Vagina (tissue), 2 donors: ENCODE measurements around the gene SLC22A5. TPM values are rescaled to one million over a fixed set of nuclear protein-coding genes. Genes with fewer than 3 reads are reported as not detected.

Source experiments
- DNase-seq, 2 donors: peaks; one replicate each; pipeline ENCODE4 v3.0.0-alpha.2; 2017; ENCODE audit errors: extremely low spot score in 2 of 2
- H3K27ac ChIP-seq: fragments of 200-600 bp; sonication (generic); one replicate; pipeline ENCODE4 v1.5.1; 2019
- H3K27me3 ChIP-seq: fragments of 200-600 bp; sonication (generic); one replicate; pipeline ENCODE4 v1.5.1; 2019
- H3K36me3 ChIP-seq, 2 donors: fragments of 200-600 bp; sonication (generic); one replicate each; pipeline ENCODE4 v1.5.1; 2017 to 2019
- H3K4me1 ChIP-seq: fragments of 200-600 bp; sonication (generic); one replicate; pipeline ENCODE4 v1.5.1; 2019
- H3K4me3 ChIP-seq, 2 donors: fragments of 200-600 bp; sonication (generic); 1 replicate in 1 of 2; 2 replicates in 1 of 2; pipeline ENCODE4 v1.5.1; 2016 to 2019
- H3K9me3 ChIP-seq: fragments of 200-600 bp; sonication (generic); one replicate; pipeline ENCODE4 v1.5.1; 2019
- POLR2A ChIP-seq, 2 donors: fragments of 450-650 bp; IDR thresholded peaks; one replicate each; pipeline ENCODE4 v1.6.1; 2017; ENCODE audit warnings: antibody characterized with exemption in 2 of 2, mild to moderate bottlenecking in 2 of 2, moderate library complexity in 2 of 2
- POLR2AphosphoS5 ChIP-seq, 2 donors: sonication (generic); formaldehyde crosslinking; IDR thresholded peaks; one replicate each; pipeline ENCODE4 v1.9.0; 2017; ENCODE audit warnings: antibody characterized with exemption in 2 of 2, mild to moderate bottlenecking in 2 of 2, low read depth in 1 of 2; ENCODE audit not compliant: insufficient read depth in 1 of 2
- intact Hi-C: fragments of 100-400 bp; cut with DNase I; formaldehyde crosslinking; loops from one replicate; pipeline ENCODE4 v1.15.1; 2023
- total RNA-seq: library from RNA; depleted of rRNA; stranded (reverse); fragments of >200 nt; gene quantifications from one replicate; pipeline ENCODE4 v1.2.3, GENCODE V29; 2016
- TF ChIP-seq, protein P1 (sequence below), 3 experiments: fragments of 450-650 bp in 2 of 3; fragments of 200-600 bp in 1 of 3; sonication (generic) in 1 of 3; IDR thresholded peaks; one replicate each; pipeline ENCODE4 v1.5.1; 2017 to 2019; ENCODE audit warnings: antibody characterized with exemption in 3 of 3, mild to moderate bottlenecking in 2 of 3, moderate library complexity in 2 of 3

SLC22A5 gene
- total RNA-seq, 1 donor from 2014 or later, result 15.2 TPM

DNA sequence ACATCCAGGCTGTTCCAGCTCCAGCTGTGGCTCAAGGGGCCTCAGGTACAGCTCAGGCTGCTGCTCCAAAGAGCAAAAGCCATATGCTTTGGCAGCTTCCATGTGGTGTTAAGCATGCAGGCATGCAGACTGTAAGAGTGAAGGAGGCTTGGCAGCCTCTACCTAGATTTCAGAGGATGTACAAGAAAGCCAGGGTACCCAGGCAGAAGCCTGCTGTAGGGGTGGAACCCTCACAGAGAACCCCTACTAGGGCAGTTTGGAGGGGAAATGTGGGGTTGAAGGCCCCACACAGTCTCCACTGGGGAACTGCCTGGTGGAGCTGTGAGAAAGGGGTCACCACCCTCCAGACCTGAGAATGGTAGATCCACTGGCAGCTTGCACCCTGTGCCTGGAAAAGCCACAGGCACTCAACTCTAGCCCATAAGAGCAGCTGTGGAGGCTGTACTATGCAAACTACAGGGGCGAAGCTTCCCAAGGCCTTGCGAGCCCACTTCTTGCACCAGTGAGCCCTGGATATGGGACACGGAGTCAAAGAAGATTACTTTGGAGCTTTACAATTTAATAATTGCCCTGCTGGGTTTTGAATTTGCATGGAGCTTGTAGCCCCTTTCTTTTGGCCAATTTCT is 14.3 kb upstream of the SLC22A5 start:
- TF ChIP-seq, protein P1, sequence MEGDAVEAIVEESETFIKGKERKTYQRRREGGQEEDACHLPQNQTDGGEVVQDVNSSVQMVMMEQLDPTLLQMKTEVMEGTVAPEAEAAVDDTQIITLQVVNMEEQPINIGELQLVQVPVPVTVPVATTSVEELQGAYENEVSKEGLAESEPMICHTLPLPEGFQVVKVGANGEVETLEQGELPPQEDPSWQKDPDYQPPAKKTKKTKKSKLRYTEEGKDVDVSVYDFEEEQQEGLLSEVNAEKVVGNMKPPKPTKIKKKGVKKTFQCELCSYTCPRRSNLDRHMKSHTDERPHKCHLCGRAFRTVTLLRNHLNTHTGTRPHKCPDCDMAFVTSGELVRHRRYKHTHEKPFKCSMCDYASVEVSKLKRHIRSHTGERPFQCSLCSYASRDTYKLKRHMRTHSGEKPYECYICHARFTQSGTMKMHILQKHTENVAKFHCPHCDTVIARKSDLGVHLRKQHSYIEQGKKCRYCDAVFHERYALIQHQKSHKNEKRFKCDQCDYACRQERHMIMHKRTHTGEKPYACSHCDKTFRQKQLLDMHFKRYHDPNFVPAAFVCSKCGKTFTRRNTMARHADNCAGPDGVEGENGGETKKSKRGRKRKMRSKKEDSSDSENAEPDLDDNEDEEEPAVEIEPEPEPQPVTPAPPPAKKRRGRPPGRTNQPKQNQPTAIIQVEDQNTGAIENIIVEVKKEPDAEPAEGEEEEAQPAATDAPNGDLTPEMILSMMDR (IDR thresholded peaks at IDR 0.05), result no peak
- TF ChIP-seq POLR2AphosphoS5 (IDR thresholded peaks at IDR 0.05; ENCODE audit: insufficient read depth in 1 of 2, low read depth in 1 of 2), result no peak
- TF ChIP-seq POLR2A (IDR thresholded peaks at IDR 0.05), result no peak
- Histone ChIP-seq H3K27me3 (no peaks in the 10 kb centered on the region), H3K27ac (no peak overlapping the region), H3K4me3 (no peak overlapping the region), H3K4me1 (no peaks in the 10 kb centered on the region), H3K36me3 (no peaks in the 10 kb centered on the region), H3K9me3 (no peaks in the 10 kb centered on the region)
- intact Hi-C loops, result no loop called here
- no peak for DNase-seq

DNA sequence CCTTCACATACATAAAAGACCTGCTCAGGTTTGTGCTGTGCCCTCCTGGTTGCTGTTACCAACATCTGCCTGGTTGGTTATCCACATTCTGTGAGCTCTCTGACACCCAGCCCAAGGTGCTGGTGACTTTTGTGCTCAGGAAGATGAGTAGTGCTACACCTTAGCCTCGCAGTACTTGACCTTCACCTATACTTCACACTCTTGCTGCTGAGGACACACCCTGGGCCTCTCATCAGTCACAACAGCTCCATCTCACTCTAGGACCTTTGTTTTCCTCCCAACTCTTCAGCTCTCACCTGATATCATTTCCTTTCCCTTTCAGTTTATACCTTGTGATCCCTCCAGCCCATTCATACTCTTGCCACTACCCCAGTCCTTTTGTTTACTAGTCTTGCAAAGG is 10.7 kb upstream of the SLC22A5 start:
- H3K36me3 ChIP-seq, result no peaks in the 10 kb centered on the region
- H3K9me3 ChIP-seq, result no peaks in the 10 kb centered on the region
- H3K27ac ChIP-seq, result no peak overlapping the region
- H3K27me3 ChIP-seq, result no peaks in the 10 kb centered on the region
- TF ChIP-seq POLR2AphosphoS5 (IDR thresholded peaks at IDR 0.05; ENCODE audit: insufficient read depth in 1 of 2, low read depth in 1 of 2), result no peak
- no peak for TF ChIP-seq POLR2A (IDR thresholded peaks at IDR 0.05)
- TF ChIP-seq, protein P1 (IDR thresholded peaks at IDR 0.05), result no peak
- peaks cover 8% of the 10 kb centered on the region for H3K4me1 ChIP-seq
- intact Hi-C loops, result no loop called here
- H3K4me3 ChIP-seq, result no peak overlapping the region
- DNase-seq, result no peak

DNA sequence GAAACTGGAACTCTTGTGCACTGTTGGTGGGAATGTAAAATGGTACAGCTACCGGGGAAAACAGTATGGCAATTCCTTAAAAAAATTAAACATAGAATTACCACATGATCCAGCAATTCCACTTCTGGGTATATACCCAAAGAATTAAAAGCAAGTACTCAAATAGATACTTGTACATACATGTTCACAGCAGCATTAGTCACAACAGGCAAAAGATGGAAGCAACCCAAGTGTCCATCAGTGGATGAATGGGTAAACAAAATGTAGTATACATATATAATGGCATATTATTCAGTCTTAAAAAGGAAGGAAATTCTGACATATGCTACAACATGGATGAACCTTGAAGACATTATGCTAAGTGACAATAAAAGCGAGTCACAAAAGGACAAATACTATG is 7.4 kb upstream of the SLC22A5 start:
- no peak overlapping the region for H3K27ac ChIP-seq
- H3K36me3 ChIP-seq, result no peaks in the 10 kb centered on the region
- no peaks in the 10 kb centered on the region for H3K27me3 ChIP-seq
- TF ChIP-seq, protein P1 (IDR thresholded peaks at IDR 0.05), result no peak
- TF ChIP-seq POLR2A (IDR thresholded peaks at IDR 0.05) (no peak), POLR2AphosphoS5 (IDR thresholded peaks at IDR 0.05; ENCODE audit: insufficient read depth in 1 of 2, low read depth in 1 of 2) (no peak)
- peaks cover 19% of the 10 kb centered on the region for H3K4me1 ChIP-seq
- intact Hi-C loops, result loop anchor here (10.0 kb wide), 1 partner anchor 67 kb away; the partner anchor contains the start of gene SLC22A4
- H3K4me3 ChIP-seq, result no peak overlapping the region
- H3K9me3 ChIP-seq, result no peaks in the 10 kb centered on the region
- DNase-seq, result no peak

DNA sequence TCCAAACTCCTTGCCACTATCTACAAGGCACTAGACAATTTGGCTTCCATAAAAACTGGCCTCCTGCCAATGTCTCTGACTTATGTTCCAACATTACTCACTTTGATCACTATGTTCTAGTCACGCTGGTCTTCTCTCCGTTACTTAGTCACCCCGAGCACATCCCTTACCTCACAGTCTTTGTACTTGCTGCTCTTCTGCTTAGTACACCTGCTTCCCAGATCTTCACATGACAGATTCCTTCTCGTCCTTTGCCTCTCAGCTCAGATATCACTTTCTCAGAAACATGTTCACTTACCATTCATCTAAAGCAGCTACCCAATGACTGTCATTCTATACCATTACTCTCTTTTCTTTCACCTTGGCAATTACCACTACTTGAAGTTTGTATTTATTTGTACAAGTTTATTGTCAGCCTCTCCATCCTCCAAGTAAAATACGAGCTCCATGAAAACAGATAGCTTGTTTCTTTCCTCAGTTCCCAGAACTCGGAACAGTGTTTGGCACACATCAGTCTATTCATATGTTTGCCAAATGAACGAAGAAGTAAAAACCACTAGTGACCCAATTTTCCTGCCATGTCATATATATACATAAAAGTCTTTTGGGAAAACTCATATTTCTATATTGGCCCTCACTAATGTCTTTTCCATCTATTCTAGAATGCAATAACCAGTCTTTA is 5.9 kb upstream of the SLC22A5 start:
- TF ChIP-seq POLR2A (IDR thresholded peaks at IDR 0.05) (no peak), POLR2AphosphoS5 (IDR thresholded peaks at IDR 0.05; ENCODE audit: insufficient read depth in 1 of 2, low read depth in 1 of 2) (peak in 1 of 2 donors; percentile 70)
- TF ChIP-seq, protein P1 (IDR thresholded peaks at IDR 0.05), result no peak
- H3K27ac ChIP-seq, result no peak overlapping the region
- no peaks in the 10 kb centered on the region for H3K9me3 ChIP-seq
- no peaks in the 10 kb centered on the region for H3K36me3 ChIP-seq
- H3K4me1 ChIP-seq, result peaks cover 19% of the 10 kb centered on the region
- no peak overlapping the region for H3K4me3 ChIP-seq
- H3K27me3 ChIP-seq, result no peaks in the 10 kb centered on the region
- intact Hi-C loops, result loop anchor here (10.0 kb wide), 1 partner anchor 69 kb away; the partner anchor contains the start of gene SLC22A4
- no peak for DNase-seq

DNA sequence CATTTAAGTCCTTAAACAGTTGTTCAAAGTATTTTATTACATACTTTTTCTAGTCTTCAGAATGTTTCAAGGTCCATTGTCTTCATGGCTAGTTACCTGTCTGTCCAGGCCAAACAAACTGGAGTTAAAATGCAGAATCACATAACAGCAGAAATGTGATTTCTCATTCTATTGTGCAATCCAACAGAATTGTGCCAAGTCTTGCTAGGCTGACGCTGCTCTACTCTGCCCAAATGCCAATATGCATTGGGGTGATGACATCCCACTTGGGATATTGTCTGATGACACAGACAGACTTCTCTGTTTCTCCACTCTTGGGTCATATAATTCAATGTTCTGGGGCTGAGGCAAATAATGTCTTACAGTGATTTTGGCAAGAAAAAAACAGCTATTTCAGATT is 5.2 kb upstream of the SLC22A5 start:
- H3K4me1 ChIP-seq, result peaks cover 26% of the 10 kb centered on the region
- intact Hi-C loops, result loop anchor here (10.0 kb wide), 1 partner anchor 70 kb away; the partner anchor contains the start of gene SLC22A4
- H3K36me3 ChIP-seq, result no peaks in the 10 kb centered on the region
- H3K27ac ChIP-seq, result peak overlapping the region; percentile 21
- no peak overlapping the region for H3K4me3 ChIP-seq
- TF ChIP-seq, protein P1 (IDR thresholded peaks at IDR 0.05), result no peak
- TF ChIP-seq POLR2A (IDR thresholded peaks at IDR 0.05) (no peak), POLR2AphosphoS5 (IDR thresholded peaks at IDR 0.05; ENCODE audit: insufficient read depth in 1 of 2, low read depth in 1 of 2) (peak in 1 of 2 donors; percentile 61)
- DNase-seq, result peak in 1 of 2 donors; percentile 89
- no peaks in the 10 kb centered on the region for H3K9me3 ChIP-seq
- H3K27me3 ChIP-seq, result no peaks in the 10 kb centered on the region
